Effector memory CD4-positive, alpha-beta T cell (primary cell): ENCODE results near the gene ENO1.
"Not testable (repeated sequence)": the region's sequence is repeated elsewhere in the genome, so short reads cannot be mapped to it uniquely, and the experiment has no call there.

Experiments used
- DNase-seq, 3 donors: peaks; one replicate each; pipeline ENCODE4 v3.0.0-alpha.2; 2020
- H3K27ac ChIP-seq: 2 replicates; pipeline ENCODE4 v1.7.0; 2013; ENCODE audit warnings: mild to moderate bottlenecking, low read length, moderate library complexity; ENCODE audit not compliant: insufficient read depth, poor library complexity, severe bottlenecking
- H3K27me3 ChIP-seq: replicated peaks from 2 replicates; pipeline ENCODE4 v1.7.0; 2013; ENCODE audit warnings: mild to moderate bottlenecking, low read length; ENCODE audit not compliant: insufficient read depth, control insufficient read depth, poor library complexity, severe bottlenecking
- H3K36me3 ChIP-seq: 2 replicates; pipeline ENCODE4 v1.7.0; 2013; ENCODE audit warnings: mild to moderate bottlenecking, low read length, moderate library complexity; ENCODE audit not compliant: control insufficient read depth, insufficient read depth
- H3K4me1 ChIP-seq: 2 replicates; pipeline ENCODE4 v1.7.0; 2013; ENCODE audit warnings: low read length, mild to moderate bottlenecking; ENCODE audit not compliant: control insufficient read depth, insufficient read depth, poor library complexity, severe bottlenecking
- H3K4me3 ChIP-seq: 2 replicates; pipeline ENCODE4 v1.7.0; 2013; ENCODE audit warnings: low read length, low read depth, mild to moderate bottlenecking; ENCODE audit not compliant: insufficient read depth, poor library complexity, severe bottlenecking
- H3K9me3 ChIP-seq: 2 replicates; pipeline ENCODE4 v1.7.0; 2013; ENCODE audit warnings: mild to moderate bottlenecking, low read length, moderate library complexity; ENCODE audit not compliant: control insufficient read depth

The ENO1 gene

DNA sequence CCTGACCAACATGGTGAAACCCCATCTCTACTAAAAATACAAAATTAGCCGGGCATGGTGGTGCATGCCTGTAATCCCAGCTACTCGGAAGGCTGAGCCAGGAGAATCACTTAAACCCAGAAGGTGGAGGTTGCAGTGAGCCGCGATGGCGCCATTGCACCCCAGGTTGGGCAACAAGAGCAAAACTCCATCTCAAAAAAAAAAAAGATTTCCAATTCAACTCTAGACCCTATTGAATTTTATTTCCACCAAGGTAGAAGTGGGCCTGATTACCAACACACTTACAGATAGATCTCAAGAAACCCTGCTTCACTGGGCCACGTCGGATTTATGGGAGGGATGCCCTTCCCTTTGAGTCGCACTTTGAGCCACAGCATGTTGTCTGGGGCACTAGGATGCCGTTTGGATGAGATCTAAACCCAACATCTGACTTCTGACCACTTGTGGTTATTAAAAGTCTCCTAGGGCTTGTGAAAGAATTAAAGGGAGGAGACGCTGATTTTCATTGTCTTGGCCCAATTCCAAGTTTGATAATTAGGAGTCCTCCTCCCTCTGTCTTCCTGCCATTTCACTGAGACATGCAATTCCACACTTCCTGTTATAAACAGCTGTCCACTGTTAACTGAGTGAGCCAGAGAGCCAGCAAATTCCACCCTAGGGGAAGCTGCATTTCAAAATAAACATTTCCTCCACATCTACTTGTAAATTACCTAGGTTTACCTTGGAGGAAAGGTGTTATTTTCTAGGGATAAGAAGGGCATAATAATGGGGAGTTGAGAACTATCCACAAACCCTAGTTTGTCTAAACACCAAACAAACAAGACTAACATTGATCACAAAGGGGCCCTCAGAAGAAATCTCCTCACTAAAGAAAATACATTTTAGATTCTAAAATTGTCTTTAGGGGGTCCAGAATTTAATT lies 55.9 kb downstream of the ENO1 start:
- Histone ChIP-seq H3K4me1 (no peaks in the 10 kb centered on the region), H3K9me3 (no peaks in the 10 kb centered on the region), H3K27me3 (no peaks in the 10 kb centered on the region), H3K4me3 (no peak overlapping the region), H3K27ac (no peak overlapping the region), H3K36me3 (no peaks in the 10 kb centered on the region)
- no peak for DNase-seq

DNA sequence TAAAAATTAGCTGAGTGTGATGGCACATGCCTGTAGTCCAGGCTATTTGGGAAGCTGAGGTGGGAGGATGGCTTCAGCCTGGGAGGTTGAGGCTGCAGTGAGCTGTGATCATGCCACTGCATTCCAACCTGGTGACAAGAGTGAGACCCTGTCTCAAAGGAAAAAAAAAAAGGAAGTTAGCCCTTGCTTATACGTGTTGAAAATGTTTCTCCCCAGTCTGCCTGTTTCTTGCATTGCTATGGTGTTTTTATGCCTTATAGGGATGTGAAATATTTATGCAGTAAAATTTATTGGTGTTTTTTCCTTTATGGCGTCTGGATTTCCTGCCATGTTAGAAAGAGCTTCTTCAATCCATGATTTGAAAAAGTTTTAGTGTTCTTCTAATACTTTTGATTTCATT lies 57.4 kb downstream of the ENO1 start:
- Histone ChIP-seq H3K27ac (no peak overlapping the region), H3K9me3 (no peaks in the 10 kb centered on the region), H3K4me3 (no peak overlapping the region), H3K27me3 (no peaks in the 10 kb centered on the region), H3K36me3 (no peaks in the 10 kb centered on the region), H3K4me1 (peaks cover 6% of the 10 kb centered on the region)
- DNase-seq, result no peak

DNA sequence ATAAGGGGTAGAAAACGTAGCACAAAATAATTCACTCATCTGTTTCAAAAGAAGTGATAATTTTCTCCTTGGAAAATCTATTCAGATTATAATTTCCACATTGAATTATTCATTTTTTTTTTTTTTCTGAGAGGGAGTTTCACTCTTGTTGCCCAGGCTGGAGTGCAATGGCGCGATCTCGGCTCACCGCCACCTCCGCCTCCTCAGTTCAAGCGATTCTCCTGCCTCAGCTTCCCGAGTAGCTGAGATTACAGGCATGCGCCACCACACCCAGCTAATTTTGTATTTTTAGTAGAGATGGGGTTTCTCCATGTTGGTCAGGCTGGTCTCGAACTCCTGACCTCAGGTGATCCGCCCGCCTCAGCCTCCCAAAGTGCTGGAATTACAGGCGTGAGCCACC lies 59.7 kb downstream of the ENO1 start:
- not testable (repeated sequence) for H3K9me3 ChIP-seq, H3K4me3 ChIP-seq, DNase-seq, H3K36me3 ChIP-seq, H3K27ac ChIP-seq, H3K27me3 ChIP-seq
- peaks cover 11% of the 10 kb centered on the region for H3K4me1 ChIP-seq

DNA sequence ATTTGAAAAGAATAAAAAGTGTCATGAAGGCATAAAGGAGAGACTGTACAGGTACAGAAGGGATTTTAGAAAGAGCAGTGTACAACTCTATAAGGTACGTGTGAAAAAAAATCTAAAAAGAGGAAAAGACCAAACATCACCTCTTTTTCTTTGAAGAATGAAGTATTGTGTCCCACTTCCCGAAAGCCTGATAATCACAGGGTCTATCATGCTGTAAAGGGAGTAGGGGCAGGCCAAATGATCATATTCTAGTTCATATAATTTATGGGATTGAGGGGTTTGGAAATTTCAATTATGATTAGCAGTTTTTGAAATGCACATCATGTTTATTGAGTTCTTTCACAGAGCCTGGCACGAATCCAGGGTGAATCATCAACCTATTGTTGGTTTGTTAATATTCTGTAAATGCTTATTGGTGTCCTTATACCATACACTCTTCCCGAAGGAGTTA lies 60.1 kb downstream of the ENO1 start:
- H3K4me1 ChIP-seq, result peaks cover 11% of the 10 kb centered on the region
- H3K36me3 ChIP-seq, result no peaks in the 10 kb centered on the region
- H3K27ac ChIP-seq, result peak overlapping the region; percentile 61
- no peaks in the 10 kb centered on the region for H3K9me3 ChIP-seq
- DNase-seq, result no peak
- peak overlapping the region; percentile 51 for H3K4me3 ChIP-seq
- no peaks in the 10 kb centered on the region for H3K27me3 ChIP-seq

DNA sequence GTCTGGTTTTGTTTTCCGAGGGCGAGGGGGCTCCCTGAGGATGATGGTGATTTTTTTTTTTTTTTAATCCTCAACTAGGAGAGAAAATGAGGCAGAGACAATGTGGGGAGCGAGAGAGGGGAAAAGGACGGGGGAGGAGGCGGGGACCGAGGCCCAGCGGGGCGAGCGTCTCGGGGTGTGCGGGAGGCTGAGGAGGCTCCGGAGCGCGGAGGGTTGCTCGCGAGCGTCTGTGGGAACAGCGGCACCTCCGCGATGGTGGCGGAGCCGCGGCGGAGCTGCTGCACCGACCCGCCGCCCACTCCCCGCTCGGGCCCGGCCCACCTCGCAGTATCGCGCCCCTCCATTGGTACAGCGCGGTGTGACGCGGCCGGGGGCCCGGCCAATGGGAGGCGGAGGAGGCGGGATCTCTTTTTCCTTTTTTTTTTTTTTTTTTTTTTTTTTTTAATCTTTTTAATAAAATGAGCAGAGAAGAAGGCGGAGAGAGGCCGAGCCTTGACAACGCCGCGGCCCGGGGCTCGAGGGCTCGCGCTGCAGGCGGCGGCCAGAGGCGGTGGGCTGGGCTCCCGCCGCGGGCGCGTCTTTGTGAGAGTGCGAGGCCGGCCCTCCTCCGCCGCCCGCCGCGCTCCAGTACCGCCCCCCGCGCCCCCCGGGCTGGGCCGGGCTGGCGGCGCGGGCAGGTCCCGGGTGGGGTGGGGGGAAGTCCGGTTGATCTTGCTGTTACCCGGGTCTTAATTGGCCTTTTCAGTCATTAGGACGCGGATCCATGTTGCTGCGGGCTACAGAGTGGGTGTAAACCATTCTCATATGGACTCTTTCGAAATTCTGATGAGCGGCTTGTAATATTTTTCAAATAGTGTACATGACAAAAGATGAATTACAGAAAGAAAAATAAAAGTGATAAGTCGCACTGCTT lies 60.8 kb downstream of the ENO1 start, which contains the start of gene RERE:
Gene RERE, minus strand, starts transcription at position 229 of the 913 bp plus-strand sequence.
- Histone ChIP-seq H3K9me3 (no peaks in the 10 kb centered on the region), H3K27me3 (no peaks in the 10 kb centered on the region), H3K36me3 (no peaks in the 10 kb centered on the region), H3K27ac (peak within 1 kb of the TSS; percentile 82), H3K4me1 (peaks cover 11% of the 10 kb centered on the region), H3K4me3 (peak within 1 kb of the TSS; percentile 98)
- peak; percentile 92 to 96 (median 95) for DNase-seq

DNA sequence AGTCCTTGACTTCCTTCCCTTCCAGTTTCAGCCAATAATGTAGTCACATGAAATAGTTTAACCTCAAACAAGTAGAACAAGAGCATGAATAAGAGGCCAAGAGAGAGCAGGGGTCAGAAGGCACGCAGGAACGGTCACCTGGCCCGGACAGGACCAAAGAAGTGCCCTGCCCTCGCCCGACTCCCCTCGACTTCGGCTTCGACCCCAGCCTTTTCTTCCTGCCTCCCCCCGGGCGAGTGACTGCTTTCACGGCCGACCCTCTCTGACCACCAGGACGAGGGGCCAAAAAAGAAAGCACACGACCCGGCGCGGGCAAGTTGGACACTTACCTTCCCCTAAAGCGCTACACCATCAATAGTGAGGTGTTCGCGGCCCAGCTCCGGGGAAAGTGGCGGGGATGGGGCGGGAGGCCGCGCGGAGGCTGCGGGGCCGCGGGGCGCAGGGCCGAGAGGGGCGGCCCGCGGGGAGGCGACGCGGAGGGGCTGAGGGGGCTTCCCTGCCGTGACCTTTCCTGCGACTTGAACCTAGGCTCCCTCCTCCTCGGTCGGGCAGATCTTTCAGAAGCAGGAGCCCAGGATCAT lies 61.6 kb downstream of the ENO1 start:
- no peaks in the 10 kb centered on the region for H3K27me3 ChIP-seq
- H3K9me3 ChIP-seq, result no peaks in the 10 kb centered on the region
- peaks cover 11% of the 10 kb centered on the region for H3K4me1 ChIP-seq
- H3K27ac ChIP-seq, result peak overlapping the region; percentile 82
- peak overlapping the region; percentile 98 for H3K4me3 ChIP-seq
- no peaks in the 10 kb centered on the region for H3K36me3 ChIP-seq
- peak in 2 of 3 donors; percentile 3 for DNase-seq

DNA sequence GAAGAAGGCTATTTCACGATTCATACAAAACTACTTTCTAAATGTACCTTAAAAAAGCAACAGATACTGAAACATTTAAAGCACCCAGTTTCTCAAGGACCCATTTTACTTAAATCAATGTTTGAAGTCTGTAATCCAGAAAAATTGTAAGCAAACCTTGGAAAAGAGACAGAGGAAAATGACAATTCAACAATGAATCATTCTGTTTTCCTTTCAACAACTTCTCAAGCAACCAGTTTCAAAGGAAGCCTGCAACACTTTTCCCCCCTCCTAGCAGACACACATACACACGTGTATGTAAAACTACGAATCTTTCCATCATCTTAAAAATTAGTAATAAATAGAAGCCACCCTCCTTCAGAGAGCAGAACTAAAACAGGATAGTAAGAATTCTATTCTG lies 62.2 kb downstream of the ENO1 start:
- no peak for DNase-seq
- Histone ChIP-seq H3K4me3 (peak overlapping the region; percentile 98), H3K9me3 (no peaks in the 10 kb centered on the region), H3K4me1 (peaks cover 11% of the 10 kb centered on the region), H3K27ac (peak overlapping the region; percentile 82), H3K27me3 (no peaks in the 10 kb centered on the region), H3K36me3 (no peaks in the 10 kb centered on the region)

DNA sequence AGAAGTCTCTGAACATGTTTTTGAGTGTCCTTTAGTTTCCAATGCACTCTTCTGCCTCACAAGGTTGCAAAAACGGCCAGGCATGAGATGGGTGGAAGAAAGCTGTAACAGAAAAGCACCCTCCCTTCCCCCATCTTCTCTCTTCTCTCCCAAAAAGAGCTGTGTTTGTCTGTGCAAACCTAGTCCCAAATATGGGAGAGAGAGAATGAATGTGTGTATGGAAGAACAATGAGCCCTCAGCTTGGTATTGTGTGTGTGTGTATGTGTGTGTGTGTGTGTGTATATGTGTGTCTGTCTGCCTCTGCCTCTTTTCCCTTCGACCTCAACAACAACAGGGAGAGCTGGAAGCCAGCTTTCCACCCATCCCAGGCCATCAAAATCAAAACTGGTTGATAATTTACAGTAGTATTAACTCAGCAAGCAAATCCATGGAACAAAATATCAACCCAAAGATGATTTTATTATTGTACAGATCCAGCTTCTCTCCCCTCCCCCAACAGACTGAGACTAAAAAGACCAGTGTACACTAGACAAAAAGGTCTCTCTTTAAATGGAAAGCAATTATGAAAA lies 62.8 kb downstream of the ENO1 start:
- Histone ChIP-seq H3K27me3 (no peaks in the 10 kb centered on the region), H3K27ac (no peak overlapping the region), H3K4me3 (no peak overlapping the region), H3K9me3 (no peaks in the 10 kb centered on the region), H3K4me1 (peaks cover 11% of the 10 kb centered on the region), H3K36me3 (no peaks in the 10 kb centered on the region)
- DNase-seq, result no peak

DNA sequence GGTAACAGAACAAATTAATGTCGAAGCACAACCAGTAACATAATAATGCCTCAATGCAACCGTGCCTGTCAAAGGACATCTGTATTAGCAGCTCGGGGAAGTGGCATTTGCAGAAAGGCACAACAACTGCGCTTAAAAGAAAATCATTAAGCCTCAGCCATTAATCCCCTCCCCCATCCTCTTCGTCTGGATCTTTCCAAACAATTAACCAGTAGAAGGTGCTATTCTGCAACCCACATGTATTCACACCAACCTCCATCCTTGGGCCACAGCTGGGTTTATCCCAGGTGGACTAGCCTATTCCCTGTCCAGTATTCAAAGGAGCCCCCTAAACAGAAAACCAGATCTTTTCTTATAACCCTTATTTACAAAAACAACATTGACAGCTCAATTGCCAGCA lies 63.6 kb downstream of the ENO1 start:
- no peak overlapping the region for H3K27ac ChIP-seq
- no peaks in the 10 kb centered on the region for H3K27me3 ChIP-seq
- H3K4me1 ChIP-seq, result peaks cover 11% of the 10 kb centered on the region
- no peaks in the 10 kb centered on the region for H3K9me3 ChIP-seq
- no peak for DNase-seq
- H3K4me3 ChIP-seq, result no peak overlapping the region
- no peaks in the 10 kb centered on the region for H3K36me3 ChIP-seq
